Spleen (tissue), 11 donors: ENCODE results near the gene SDK1. TPM values are rescaled to one million over a fixed set of nuclear protein-coding genes. Genes with fewer than 3 reads are reported as not detected.

Experiments used
- DNase-seq: peaks from one replicate; pipeline ENCODE4 v3.0.0-alpha.2; 2020
- H3K27ac ChIP-seq, 8 donors: fragments of 200-600 bp; sonication (generic) in 7 of 8; 1 replicate in 4 of 8; 2 replicates in 4 of 8; pipeline versions ENCODE4 v1.5.0 to v1.8.0; 2016 to 2021; ENCODE audit warnings: inconsistent platforms in 4 of 8, mild to moderate bottlenecking in 4 of 8, moderate library complexity in 1 of 8
- H3K27me3 ChIP-seq, 7 donors: fragments of 200-600 bp; sonication (generic) in 6 of 7; replicated peaks in 1 of 7; 1 replicate in 4 of 7; 2 replicates in 3 of 7; pipeline versions ENCODE4 v1.5.0 to v1.8.0; 2016 to 2021; ENCODE audit warnings: inconsistent platforms in 3 of 7, mild to moderate bottlenecking in 1 of 7
- H3K36me3 ChIP-seq, 6 donors: fragments of 200-600 bp; sonication (generic) in 5 of 6; 1 replicate in 4 of 6; 2 replicates in 2 of 6; pipeline versions ENCODE4 v1.5.0 to v1.8.0; 2016 to 2021; ENCODE audit warnings: inconsistent platforms in 2 of 6
- H3K4me1 ChIP-seq, 6 donors: fragments of 200-600 bp; sonication (generic) in 5 of 6; 1 replicate in 3 of 6; 2 replicates in 3 of 6; pipeline versions ENCODE4 v1.5.0 to v1.8.0; 2016 to 2021; ENCODE audit warnings: inconsistent platforms in 3 of 6
- H3K4me3 ChIP-seq, 8 donors: fragments of 200-600 bp; sonication (generic) in 7 of 8; 1 replicate in 4 of 8; 2 replicates in 4 of 8; pipeline versions ENCODE4 v1.5.0 to v1.8.0; 2016 to 2021; ENCODE audit warnings: inconsistent platforms in 4 of 8, mild to moderate bottlenecking in 4 of 8, moderate library complexity in 2 of 8
- H3K9me3 ChIP-seq, 8 donors: fragments of 200-600 bp; sonication (generic) in 7 of 8; 1 replicate in 4 of 8; 2 replicates in 4 of 8; pipeline versions ENCODE4 v1.5.0 to v1.8.0; 2016 to 2021; ENCODE audit warnings: inconsistent platforms in 4 of 8
- POLR2A ChIP-seq, 3 donors: fragments of 450-650 bp; IDR thresholded peaks; one replicate each; pipeline ENCODE4 v1.5.1; 2017; ENCODE audit warnings: antibody characterized with exemption in 3 of 3, mild to moderate bottlenecking in 1 of 3
- POLR2AphosphoS5 ChIP-seq, 3 donors: sonication (generic); formaldehyde crosslinking; IDR thresholded peaks; one replicate each; pipeline ENCODE4 v1.5.1; 2017; ENCODE audit warnings: antibody characterized with exemption in 3 of 3
- WGBS, 5 donors: extraction: QIAGEN DNeasy Blood & Tissue Kit in 3 of 5; methylation state at CpG; one replicate each; pipeline versions ENCODE4 v1.1.5 to v1.1.7; 2013 to 2018; 5-methylcytosine and 5-hydroxymethylcytosine counted together
- intact Hi-C: fragments of 100-400 bp; cut with DNase I; formaldehyde crosslinking; loops from one replicate; pipeline ENCODE4 v1.15.0; 2023; ENCODE audit warnings: low total_unique reads
- polyA plus RNA-seq, 3 donors: library from polyadenylated mRNA; stranded (reverse); fragments of 200-250 nt; gene quantifications; one replicate each; pipeline ENCODE4 v1.2.1, GENCODE V29; 2013
- total RNA-seq, 7 donors: library from RNA; depleted of rRNA in 3 of 7; stranded (reverse); fragments of >200 nt in 3 of 7; fragmentation: NEBNext Ultra II Directional in 4 of 7; extraction: Animal tissue kit (Norgen Biotek cat#: 25700) in 4 of 7; gene quantifications; one replicate each; pipeline versions ENCODE4 v1.1.0 to v1.2.1, GENCODE V29; 2016 to 2021
- TF ChIP-seq, protein P1 (sequence below), 11 experiments: fragments of 200-600 bp in 7 of 11; fragments of 450-650 bp in 4 of 11; sonication (generic) in 4 of 11; IDR thresholded peaks in 8 of 11; conservative IDR thresholded peaks in 3 of 11; 1 replicate in 7 of 11; 2 replicates in 4 of 11; pipeline versions ENCODE4 v1.4.0 to v1.8.0; 2016 to 2021; ENCODE audit warnings: antibody characterized with exemption in 11 of 11, inconsistent platforms in 4 of 11, mild to moderate bottlenecking in 1 of 11
- donor health status: healthy with polysubstance abuse.
- donor health status: DM: no; HTN: no; CAD: no; lungs with moderate emphysema.
- donor health status: DM: no; HTN: no; CAD: no.
- donor health status: Bipolar disorder and iron deficiency.
- donor health status: healthy.
- donor health status: DM: no; HTN: no; CAD: no.
- donor health status: DM: yes; HTN: yes; CAD: no.

SDK1 gene
- total and polyA plus RNA-seq, 10 donors = 3.2 to 54.1 (median 35.1) TPM

DNA sequence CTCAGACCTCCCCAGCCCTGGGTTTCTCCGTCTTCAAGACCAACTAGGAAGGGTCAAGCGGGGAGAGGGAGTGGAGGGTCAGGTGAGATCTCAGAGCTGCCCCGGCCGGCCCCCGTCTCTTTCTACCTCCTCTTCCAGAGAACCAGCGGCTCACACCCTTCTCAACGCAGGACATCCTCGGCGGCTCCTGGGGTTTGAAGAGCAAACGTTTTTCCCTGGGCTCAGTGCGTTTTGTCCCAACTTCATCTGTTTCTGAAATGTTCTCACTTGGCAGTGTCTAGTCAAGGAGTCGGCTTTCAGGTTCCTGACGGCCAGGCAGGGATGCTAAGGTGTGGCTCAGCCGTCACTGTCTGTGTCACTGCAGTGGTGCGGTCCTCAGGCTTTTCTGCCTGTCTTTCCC is 964.6 kb downstream of the SDK1 start:
- H3K27me3 ChIP-seq = peaks cover 0 to 11% (median 0%) of the 10 kb centered on the region in 7 donors
- H3K27ac ChIP-seq = no peak overlapping the region
- TF ChIP-seq POLR2AphosphoS5 (IDR thresholded peaks at IDR 0.05) (no peak), POLR2A (IDR thresholded peaks at IDR 0.05) (no peak)
- TF ChIP-seq, protein P1, sequence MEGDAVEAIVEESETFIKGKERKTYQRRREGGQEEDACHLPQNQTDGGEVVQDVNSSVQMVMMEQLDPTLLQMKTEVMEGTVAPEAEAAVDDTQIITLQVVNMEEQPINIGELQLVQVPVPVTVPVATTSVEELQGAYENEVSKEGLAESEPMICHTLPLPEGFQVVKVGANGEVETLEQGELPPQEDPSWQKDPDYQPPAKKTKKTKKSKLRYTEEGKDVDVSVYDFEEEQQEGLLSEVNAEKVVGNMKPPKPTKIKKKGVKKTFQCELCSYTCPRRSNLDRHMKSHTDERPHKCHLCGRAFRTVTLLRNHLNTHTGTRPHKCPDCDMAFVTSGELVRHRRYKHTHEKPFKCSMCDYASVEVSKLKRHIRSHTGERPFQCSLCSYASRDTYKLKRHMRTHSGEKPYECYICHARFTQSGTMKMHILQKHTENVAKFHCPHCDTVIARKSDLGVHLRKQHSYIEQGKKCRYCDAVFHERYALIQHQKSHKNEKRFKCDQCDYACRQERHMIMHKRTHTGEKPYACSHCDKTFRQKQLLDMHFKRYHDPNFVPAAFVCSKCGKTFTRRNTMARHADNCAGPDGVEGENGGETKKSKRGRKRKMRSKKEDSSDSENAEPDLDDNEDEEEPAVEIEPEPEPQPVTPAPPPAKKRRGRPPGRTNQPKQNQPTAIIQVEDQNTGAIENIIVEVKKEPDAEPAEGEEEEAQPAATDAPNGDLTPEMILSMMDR (IDR thresholded peaks at IDR 0.05 in 8 of 11, conservative IDR thresholded peaks at IDR 0.05 in 3 of 11) = no peak
- intact Hi-C loops = no loop called here
- peaks cover 0 to 9% (median 0%) of the 10 kb centered on the region in 6 donors for H3K36me3 ChIP-seq
- peak; percentile 58 for DNase-seq
- 64 to 82% (median 69%) methylated on average over 15 of the region's 15 CpGs for WGBS, 5 donors
- H3K4me1 ChIP-seq = no peaks in the 10 kb centered on the region
- H3K4me3 ChIP-seq = no peak overlapping the region
- H3K9me3 ChIP-seq = peaks cover 0 to 7% (median 0%) of the 10 kb centered on the region in 8 donors

- Histone ChIP-seq H3K27me3 (peaks cover 0 to 11% (median 0%) of the 10 kb centered on the region in 7 donors), H3K36me3 (peaks cover 0 to 9% (median 0%) of the 10 kb centered on the region in 6 donors), H3K4me1 (no peaks in the 10 kb centered on the region), H3K4me3 (no peak overlapping the region), H3K27ac (no peak overlapping the region), H3K9me3 (peaks cover 0 to 7% (median 0%) of the 10 kb centered on the region in 8 donors)
- WGBS, 5 donors = 88 to 93% (median 90%) methylated on average over 21 of the region's 21 CpGs
- DNase-seq = peak; percentile 58
- TF ChIP-seq POLR2A (IDR thresholded peaks at IDR 0.05) (no peak), POLR2AphosphoS5 (IDR thresholded peaks at IDR 0.05) (no peak)
- TF ChIP-seq, protein P1 (IDR thresholded peaks at IDR 0.05 in 8 of 11, conservative IDR thresholded peaks at IDR 0.05 in 3 of 11) = no peak
- intact Hi-C loops = no loop called here
Measured at GRCh38 chr7:4266270-4267040, 965.4 kb downstream of the SDK1 start.

- intact Hi-C loops = no loop called here
- H3K9me3 ChIP-seq = peaks cover 0 to 10% (median 0%) of the 10 kb centered on the region in 8 donors
- peak; percentile 54 for DNase-seq
- H3K4me1 ChIP-seq = no peaks in the 10 kb centered on the region
- no peak for TF ChIP-seq POLR2A (IDR thresholded peaks at IDR 0.05)
- no peak for TF ChIP-seq POLR2AphosphoS5 (IDR thresholded peaks at IDR 0.05)
- peaks cover 0 to 11% (median 0%) of the 10 kb centered on the region in 7 donors for H3K27me3 ChIP-seq
- no peak overlapping the region for H3K4me3 ChIP-seq
- no peak overlapping the region for H3K27ac ChIP-seq
- WGBS, 5 donors = 82 to 84% (median 83%) methylated on average over 21 of the region's 21 CpGs
- peaks cover 0 to 9% (median 0%) of the 10 kb centered on the region in 6 donors for H3K36me3 ChIP-seq
Measured at GRCh38 chr7:4267341-4268039, 966.4 kb downstream of the SDK1 start.

DNA sequence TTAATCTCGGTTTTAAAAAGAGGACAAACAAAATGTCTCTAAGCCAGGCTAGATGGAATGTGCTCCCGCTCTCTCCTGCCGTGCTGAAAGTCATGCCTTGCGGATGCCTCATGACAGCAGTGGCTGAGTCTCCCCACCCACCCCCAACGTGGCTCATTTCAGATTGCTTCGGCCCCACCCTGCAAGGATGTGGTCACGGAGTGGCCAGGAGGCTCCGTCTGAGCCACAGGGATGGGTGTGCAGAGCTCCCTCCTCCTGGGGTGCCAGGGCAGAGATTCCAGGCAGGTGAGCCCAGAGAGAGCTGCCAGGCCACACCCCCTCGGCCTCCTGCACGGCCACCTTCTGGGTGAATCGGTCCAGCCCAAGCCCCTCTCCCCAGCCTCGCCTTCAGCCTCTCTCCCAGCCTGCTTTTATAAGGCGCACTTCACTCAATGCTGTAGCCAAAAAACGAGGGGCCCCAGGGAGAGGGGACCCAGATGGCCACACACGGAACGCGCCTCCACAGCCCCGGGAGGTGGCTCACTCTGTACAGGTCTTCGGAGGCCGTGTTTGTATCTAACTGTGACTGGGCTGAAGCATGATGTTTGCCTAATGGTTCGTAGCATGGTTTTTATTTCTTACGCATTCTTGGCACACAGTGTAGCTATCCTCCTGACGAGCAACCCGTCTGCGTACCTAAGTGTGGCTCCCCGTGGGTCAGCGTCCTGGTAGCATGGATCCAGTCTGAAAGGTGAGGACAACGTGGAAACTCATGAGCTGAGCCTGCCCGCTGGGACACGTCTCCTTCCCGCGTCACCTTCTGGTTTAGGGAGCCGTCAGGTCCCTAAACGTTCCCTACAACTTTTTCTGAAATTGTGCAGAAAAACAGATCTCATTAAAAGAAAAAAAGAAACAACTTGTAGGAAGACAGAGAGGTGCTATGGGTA is 967.3 kb downstream of the SDK1 start:
- DNase-seq = peak; percentile 33
- Histone ChIP-seq H3K27me3 (peaks cover 0 to 11% (median 0%) of the 10 kb centered on the region in 7 donors), H3K4me3 (no peak overlapping the region), H3K27ac (no peak overlapping the region), H3K4me1 (no peaks in the 10 kb centered on the region), H3K9me3 (peaks cover 0 to 12% (median 0%) of the 10 kb centered on the region in 8 donors), H3K36me3 (peaks cover 0 to 9% (median 0%) of the 10 kb centered on the region in 6 donors)
- intact Hi-C loops = no loop called here
- TF ChIP-seq POLR2AphosphoS5 (IDR thresholded peaks at IDR 0.05) (no peak), POLR2A (IDR thresholded peaks at IDR 0.05) (no peak)
- TF ChIP-seq, protein P1 (IDR thresholded peaks at IDR 0.05 in 8 of 11, conservative IDR thresholded peaks at IDR 0.05 in 3 of 11) = no peak
- 82 to 87% (median 84%) methylated on average over 29 to 34 of the region's 34 CpGs for WGBS, 5 donors
